Left lung (tissue), 10 donors: Measurements from ENCODE around the gene TRAPPC5. TPM values are rescaled to one million over a fixed set of nuclear protein-coding genes. Genes with fewer than 3 reads are reported as not detected.

Experiments used
- ATAC-seq: fragments of 200-7000 bp; cut with Tn5 transposase; one replicate; pipeline ENCODE4 v1.9.1; 2020; ENCODE audit warnings: moderate library complexity
- DNase-seq, 4 donors: peaks; one replicate each; pipeline ENCODE4 v3.0.0-alpha.2; 2013 to 2020
- H3K27ac ChIP-seq, 2 donors: fragments of 200-600 bp; sonication (generic) in 1 of 2; one replicate each; pipeline versions ENCODE4 v1.5.0 to v1.8.0; 2020 to 2021
- H3K27me3 ChIP-seq, 2 donors: fragments of 200-600 bp; sonication (generic) in 1 of 2; one replicate each; pipeline versions ENCODE4 v1.5.0 to v1.8.0; 2020 to 2021
- H3K36me3 ChIP-seq, 2 donors: fragments of 200-600 bp; sonication (generic) in 1 of 2; one replicate each; pipeline versions ENCODE4 v1.5.0 to v1.8.0; 2020 to 2021
- H3K4me1 ChIP-seq, 2 donors: fragments of 200-600 bp; one replicate each; pipeline ENCODE4 v1.8.0; 2021
- H3K4me3 ChIP-seq, 2 donors: fragments of 200-600 bp; sonication (generic) in 1 of 2; one replicate each; pipeline versions ENCODE4 v1.5.0 to v1.8.0; 2020 to 2021; ENCODE audit warnings: mild to moderate bottlenecking in 1 of 2
- H3K9me3 ChIP-seq, 2 donors: fragments of 200-600 bp; sonication (generic) in 1 of 2; one replicate each; pipeline versions ENCODE4 v1.5.0 to v1.8.0; 2020 to 2021
- CTCF ChIP-seq, 2 donors: fragments of 200-600 bp; sonication (generic) in 1 of 2; IDR thresholded peaks; one replicate each; pipeline versions ENCODE4 v1.5.0 to v1.8.0; 2021; ENCODE audit warnings: antibody characterized with exemption in 2 of 2
- intact Hi-C, 2 donors: fragments of 100-400 bp; cut with DNase I; formaldehyde crosslinking; loops; one replicate each; pipeline versions ENCODE4 v1.11.2 to v1.14.2; 2022
- polyA plus RNA-seq, 6 donors: library from polyadenylated mRNA; unstranded; fragments of 120-200 nt; gene quantifications; one replicate each; pipeline ENCODE4 v1.2.1, GENCODE V29; 2013; ENCODE audit not compliant: insufficient read length in 6 of 6
- total RNA-seq, 2 donors: library from RNA; stranded (reverse); fragmentation: NEBNext Ultra II Directional; extraction: Animal tissue kit (Norgen Biotek cat#: 25700); gene quantifications; one replicate each; pipeline ENCODE4 v1.2.1, GENCODE V29; 2021
- donor health status: DM: no; HTN: yes; CAD: no.
- donor health status: DM: no; HTN: no; CAD: no.

The TRAPPC5 gene
- total and polyA plus RNA-seq, 8 donors = 25.7 to 106 (median 42.8) TPM

DNA sequence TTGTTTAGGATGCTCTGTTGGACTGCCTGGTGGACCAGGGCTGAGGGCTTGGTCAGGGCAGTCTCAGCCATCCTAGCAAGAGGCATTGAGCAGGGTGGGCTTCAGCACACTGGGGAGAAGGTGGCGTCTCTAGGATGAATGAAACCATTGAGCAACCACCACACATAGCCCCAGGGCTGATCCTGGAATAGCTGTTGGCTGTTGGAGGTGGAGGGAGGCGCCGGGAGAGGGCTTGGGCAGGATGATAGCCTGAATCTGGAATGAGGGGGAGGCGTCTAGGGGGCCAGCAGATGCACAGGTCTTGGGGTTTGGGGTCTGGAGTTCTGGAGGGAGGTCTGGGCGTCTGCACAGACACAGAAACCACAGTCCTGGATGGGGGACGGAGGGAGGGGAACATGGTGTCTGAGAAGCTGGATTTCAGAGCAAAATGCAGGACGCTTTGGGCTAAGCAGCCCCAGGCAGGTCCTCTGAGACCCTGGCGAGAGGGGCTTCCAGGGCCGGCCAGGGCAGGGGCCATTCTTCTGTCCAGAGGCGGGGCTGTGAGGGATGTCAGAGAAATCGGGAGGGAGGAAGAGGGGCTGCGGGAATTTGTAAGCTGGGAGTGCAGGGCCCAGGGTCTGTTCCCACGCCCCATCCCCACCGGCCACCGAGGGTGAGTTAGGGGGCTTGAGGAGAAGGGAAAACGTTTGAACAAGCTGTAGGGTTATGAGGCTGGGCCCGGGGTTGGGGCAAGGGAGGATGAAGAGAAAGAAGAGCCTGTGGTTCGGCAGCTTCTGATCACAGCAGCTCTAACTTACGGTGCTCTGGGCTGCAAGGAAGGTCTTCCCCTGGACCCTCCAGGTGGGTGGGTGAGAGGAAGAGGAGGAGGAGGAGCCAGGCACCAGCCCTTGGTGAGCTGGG lies 5.2 kb downstream of the TRAPPC5 start:
- no peak for ATAC-seq
- Histone ChIP-seq H3K9me3 (no peaks in the 10 kb centered on the region), H3K36me3 (peaks cover 0 to 34% of the 10 kb centered on the region in 2 donors), H3K27ac (no peak overlapping the region), H3K4me3 (no peak overlapping the region), H3K4me1 (peaks cover 0 to 19% of the 10 kb centered on the region in 2 donors), H3K27me3 (peaks cover 0 to 18% of the 10 kb centered on the region in 2 donors)
- DNase-seq = no peak
- no peak for TF ChIP-seq CTCF (IDR thresholded peaks at IDR 0.05)
- intact Hi-C loops = loop anchor here in 1 of 2 donors (10.0 kb wide), 1 partner anchor 109 kb away; no protein-coding TSS in a partner anchor

DNA sequence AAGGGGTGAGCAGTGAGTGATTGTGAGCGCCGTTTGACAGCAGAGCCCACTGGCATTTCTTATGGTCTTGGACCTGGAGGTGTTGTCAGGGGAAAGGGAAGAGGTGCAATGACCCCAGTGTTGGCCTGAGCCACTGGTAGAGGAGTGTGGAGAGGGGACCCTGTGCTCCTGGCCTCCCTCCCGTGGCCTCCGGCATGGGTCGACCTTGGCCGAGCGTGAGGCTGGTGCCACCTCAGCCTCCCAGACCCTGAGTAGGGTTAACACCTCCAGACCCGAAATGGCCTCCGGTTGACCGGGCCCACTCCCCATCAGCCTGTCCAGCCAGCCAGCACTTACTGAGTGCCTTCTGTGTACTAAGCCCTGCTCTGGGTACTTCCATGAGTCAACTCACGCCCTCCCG lies 6.5 kb downstream of the TRAPPC5 start:
- intact Hi-C loops = loop anchor here in 1 of 2 donors (10.0 kb wide), 1 partner anchor 108 kb away; no protein-coding TSS in a partner anchor
- H3K27me3 ChIP-seq = peaks cover 0 to 20% of the 10 kb centered on the region in 2 donors
- no peak overlapping the region for H3K27ac ChIP-seq
- no peak overlapping the region for H3K4me3 ChIP-seq
- peaks cover 0 to 8% of the 10 kb centered on the region in 2 donors for H3K4me1 ChIP-seq
- H3K9me3 ChIP-seq = no peaks in the 10 kb centered on the region
- ATAC-seq = no peak
- TF ChIP-seq CTCF (IDR thresholded peaks at IDR 0.05) = no peak
- H3K36me3 ChIP-seq = peaks cover 0 to 31% of the 10 kb centered on the region in 2 donors
- DNase-seq = peak in 1 of 4 donors; percentile 66

- ATAC-seq (no peak), DNase-seq (peak in 1 of 4 donors; percentile 82)
- no peaks in the 10 kb centered on the region for H3K4me1 ChIP-seq
- intact Hi-C loops = loop anchor here in 1 of 2 donors (10.0 kb wide), 1 partner anchor 106 kb away; no protein-coding TSS in a partner anchor
- no peaks in the 10 kb centered on the region for H3K9me3 ChIP-seq
- peaks cover 0 to 11% of the 10 kb centered on the region in 2 donors for H3K36me3 ChIP-seq
- H3K27me3 ChIP-seq = peaks cover 0 to 20% of the 10 kb centered on the region in 2 donors
- no peak for TF ChIP-seq CTCF (IDR thresholded peaks at IDR 0.05)
- H3K27ac ChIP-seq = no peak overlapping the region
- no peak overlapping the region for H3K4me3 ChIP-seq
These were observed 8.5 kb downstream of the TRAPPC5 start for GRCh38 chr19:7689165-7689564.

DNA sequence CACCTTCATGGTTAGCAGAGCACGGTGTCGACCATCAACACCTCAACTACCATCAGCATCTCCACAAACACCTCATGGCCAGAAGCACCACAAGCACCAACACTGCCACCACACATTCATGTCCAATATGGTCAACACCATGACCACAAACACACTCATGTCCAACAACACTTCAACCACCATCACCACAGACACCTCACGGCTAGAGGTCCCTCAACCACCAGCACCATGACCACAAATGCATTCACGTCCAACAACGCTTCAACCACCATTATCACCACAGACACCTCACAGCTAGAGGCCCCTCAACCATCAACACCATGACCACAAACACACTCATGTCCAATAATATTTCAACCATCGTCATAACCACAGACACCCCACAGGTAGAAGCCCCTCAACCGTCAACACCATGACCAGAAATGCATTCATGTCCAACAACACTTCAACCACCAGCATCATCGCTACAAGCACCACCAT lies 10.2 kb downstream of the TRAPPC5 start:
- ATAC-seq = no peak
- Histone ChIP-seq H3K27ac (no peak overlapping the region), H3K9me3 (no peaks in the 10 kb centered on the region), H3K4me1 (no peaks in the 10 kb centered on the region), H3K36me3 (no peaks in the 10 kb centered on the region), H3K27me3 (peaks cover 0 to 22% of the 10 kb centered on the region in 2 donors), H3K4me3 (no peak overlapping the region)
- intact Hi-C loops = no loop called here
- no peak for TF ChIP-seq CTCF (IDR thresholded peaks at IDR 0.05)
- no peak for DNase-seq

DNA sequence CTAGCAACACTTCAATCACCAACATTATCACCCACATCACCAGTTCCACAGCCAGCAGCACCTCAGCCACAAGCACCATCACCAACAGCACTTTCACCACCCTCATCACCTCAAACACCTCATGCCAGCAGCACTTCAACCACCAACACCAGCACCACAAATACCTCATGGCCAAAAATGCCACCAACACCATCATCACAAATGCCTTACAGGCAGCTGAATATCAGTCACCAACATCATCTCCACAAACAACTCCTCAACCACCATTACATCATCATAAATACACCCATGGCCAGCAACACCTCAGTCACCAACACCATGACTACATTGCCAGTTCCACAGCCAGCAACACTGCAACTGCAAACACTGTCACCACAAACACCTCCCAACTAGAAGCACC lies 10.9 kb downstream of the TRAPPC5 start:
- intact Hi-C loops = no loop called here
- DNase-seq = no peak
- H3K27me3 ChIP-seq = peaks cover 0 to 29% of the 10 kb centered on the region in 2 donors
- no peaks in the 10 kb centered on the region for H3K4me1 ChIP-seq
- no peak for ATAC-seq
- TF ChIP-seq CTCF (IDR thresholded peaks at IDR 0.05) = no peak
- H3K27ac ChIP-seq = no peak overlapping the region
- no peaks in the 10 kb centered on the region for H3K36me3 ChIP-seq
- H3K9me3 ChIP-seq = no peaks in the 10 kb centered on the region
- no peak overlapping the region for H3K4me3 ChIP-seq
